Measurements from ENCODE around the gene MPDU1.

MPDU1 gene

GRCh38 chr17:7583253-7584109 is at the start of gene MPDU1:
Gene MPDU1, plus strand, starts transcription at chr17:7583852. Its CDS starts 11 bp downstream, at chr17:7583863.
- DNase-seq (ENCODE audit: low read depth): peak; percentile 84

GRCh38 chr17:7538050-7538449 is 45.6 kb upstream of the MPDU1 start:
- no peak for DNase-seq (ENCODE audit: low read depth)

GRCh38 chr17:7538891-7539545 is 44.6 kb upstream of the MPDU1 start:
- DNase-seq (ENCODE audit: low read depth): no peak

- no peak for DNase-seq (ENCODE audit: low read depth)
Observed at GRCh38 chr17:7541074-7541621, 42.5 kb upstream of the MPDU1 start.

GRCh38 chr17:7544911-7545310 is 38.7 kb upstream of the MPDU1 start:
- DNase-seq (ENCODE audit: low read depth): no peak

GRCh38 chr17:7548585-7549400 is 34.9 kb upstream of the MPDU1 start, which contains the start of gene TNFSF12:
Gene TNFSF12, plus strand, starts transcription at chr17:7549058. Its CDS starts 96 bp downstream, at chr17:7549154.
- DNase-seq (ENCODE audit: low read depth): peak; percentile 21

- DNase-seq (ENCODE audit: low read depth): no peak
Observed at GRCh38 chr17:7549401-7550055, 34.1 kb upstream of the MPDU1 start.

- DNase-seq (ENCODE audit: low read depth): no peak
Observed at GRCh38 chr17:7550344-7550743, 33.3 kb upstream of the MPDU1 start.

- DNase-seq (ENCODE audit: low read depth): no peak
Observed at GRCh38 chr17:7551396-7551795, 32.3 kb upstream of the MPDU1 start.

GRCh38 chr17:7552621-7553051 is 31.0 kb upstream of the MPDU1 start:
- DNase-seq (ENCODE audit: low read depth): no peak

- no peak for DNase-seq (ENCODE audit: low read depth)
Observed at GRCh38 chr17:7553356-7553755, 30.3 kb upstream of the MPDU1 start.

- DNase-seq (ENCODE audit: low read depth): no peak
Observed at GRCh38 chr17:7555320-7555948, 28.2 kb upstream of the MPDU1 start.

- DNase-seq (ENCODE audit: low read depth): no peak
Observed at GRCh38 chr17:7556627-7557026, 27.0 kb upstream of the MPDU1 start.

GRCh38 chr17:7557147-7557764 is 26.4 kb upstream of the MPDU1 start:
- no peak for DNase-seq (ENCODE audit: low read depth)

- DNase-seq (ENCODE audit: low read depth): no peak
Observed at GRCh38 chr17:7557775-7558543, 25.7 kb upstream of the MPDU1 start.

GRCh38 chr17:7558544-7559319 is 24.9 kb upstream of the MPDU1 start, which contains the start of gene TNFSF13:
Gene TNFSF13, plus strand, starts transcription at chr17:7558750. Its CDS starts 290 bp downstream, at chr17:7559040.
- DNase-seq (ENCODE audit: low read depth): no peak

GRCh38 chr17:7559320-7560171 is 24.1 kb upstream of the MPDU1 start:
- no peak for DNase-seq (ENCODE audit: low read depth)
